ENCODE data around the gene CEP57L1. TPM values are rescaled to one million over a fixed set of nuclear protein-coding genes. Genes with fewer than 3 reads are reported as not detected.

CEP57L1 gene
- total RNA-seq, 1 experiment from 2014 or later: 20.7 TPM

GRCh38 chr6:109091314-109092024 is 3.8 kb upstream of the CEP57L1 start:
- Histone ChIP-seq H3K27ac (ENCODE audit: low read depth, low read length) (no peak overlapping the region), H3K79me2 (ENCODE audit: insufficient read depth, low read length) (peaks cover 16% of the 10 kb centered on the region), H3K36me3 (ENCODE audit: control insufficient read depth in 1 of 2, insufficient read depth in 2 of 2, low read length in 2 of 2) (no peaks in the 10 kb centered on the region), H4K20me1 (ENCODE audit: insufficient read depth) (no peaks in the 10 kb centered on the region), H3K4me2 (ENCODE audit: low read length) (no peak overlapping the region), H3K27me3 (ENCODE audit: insufficient read depth, low read length) (no peaks in the 10 kb centered on the region), H3K9ac (ENCODE audit: low read length) (no peak overlapping the region), H3K4me1 (ENCODE audit: control insufficient read depth in 1 of 2, insufficient read depth in 2 of 2, low read length in 2 of 2) (peaks cover 2 to 18% of the 10 kb centered on the region in 2 experiments; a peak in 3 of 4 replicates), H3K4me3 (replicated peaks in 1 of 2; ENCODE audit: low read depth in 1 of 2, low read length in 2 of 2) (no peak overlapping the region), H3K9me2 (ENCODE audit: insufficient read depth) (no peaks in the 10 kb centered on the region), H2AFZ (ENCODE audit: low read depth, low read length, poor library complexity, severe bottlenecking) (no peak overlapping the region), H3K9me3 (ENCODE audit: control insufficient read depth in 1 of 2, insufficient read depth in 1 of 2, low read depth in 1 of 2, low read length in 2 of 2) (no peaks in the 10 kb centered on the region)
- intact Hi-C loops (cut with micrococcal nuclease): no loop called here
- ATAC-seq (no peak), DNase-seq (ENCODE audit: low read depth, low spot score) (no peak)
- CTCF ChIA-PET: no interaction called here
- RAD21 ChIA-PET (ENCODE audit: low non-redundant PET in 1 of 2, low total read pairs in 2 of 2, uncharacterized antibody in 2 of 2, unreplicated experiment in 2 of 2): no interaction called here
- BruUV-seq (replicated peaks): no TSS peak
- POLR2A ChIA-PET: interaction anchor here (0.6 kb wide), 1 partner anchor 355 kb away, joined by 7 read pairs; no protein-coding TSS in a partner anchor
- TF ChIP-seq FOSL1 (IDR thresholded peaks at IDR 0.05; ENCODE audit: low read depth): no peak
- no peak for TF ChIP-seq EZH2 (IDR thresholded peaks at IDR 0.05)
- TF ChIP-seq POLR2A (IDR thresholded peaks at IDR 0.05; ENCODE audit: borderline replicate concordance, extremely low read depth, insufficient read depth, insufficient read length): no peak
- TF ChIP-seq RAD21 (IDR thresholded peaks at IDR 0.05; ENCODE audit: low read depth): no peak
- TF ChIP-seq ZNF274 (IDR thresholded peaks at IDR 0.05; ENCODE audit: low read depth, low read length): no peak
- no peak for TF ChIP-seq MAX (IDR thresholded peaks at IDR 0.05)
- no peak for TF ChIP-seq POLR2AphosphoS5 (IDR thresholded peaks at IDR 0.05; ENCODE audit: low read depth, low read length)
- TF ChIP-seq YY1 (IDR thresholded peaks at IDR 0.05; ENCODE audit: extremely low read depth, insufficient replicate concordance, low read depth, low read length): no peak
- no peak for TF ChIP-seq ZBTB33 (IDR thresholded peaks at IDR 0.05; ENCODE audit: extremely low read depth, insufficient replicate concordance, low read length)
- TF ChIP-seq SRF (IDR thresholded peaks at IDR 0.05; ENCODE audit: low read depth): no peak
- no peak for TF ChIP-seq ATF3 (IDR thresholded peaks at IDR 0.05)
- TF ChIP-seq EZH2phosphoT487 (IDR thresholded peaks at IDR 0.05; ENCODE audit: borderline replicate concordance): no peak

Data from HCT116 (cell line).